ENCODE measurements around the gene HDDC3. TPM values are rescaled to one million over a fixed set of nuclear protein-coding genes. Genes with fewer than 3 reads are reported as not detected.

The HDDC3 gene
- total RNA-seq, 1 experiment from 2014 or later: 13.3 TPM

GRCh38 chr15:90945091-90945490 lies 12.7 kb upstream of the HDDC3 start:
- Histone ChIP-seq H3K18ac (ENCODE audit: insufficient read length, low read depth, low read length) (no peak overlapping the region), H2BK15ac (ENCODE audit: low read depth, low read length) (no peak overlapping the region), H3K4ac (ENCODE audit: low read depth, low read length) (no peak overlapping the region), H4K8ac (replicated peaks; ENCODE audit: insufficient read length, low read depth, low read length) (no peak overlapping the region), H2AFZ (ENCODE audit: low read length) (no peak overlapping the region), H4K91ac (ENCODE audit: insufficient read length, low read depth, low read length) (no peak overlapping the region), H3K9ac (ENCODE audit: extremely low read depth, insufficient read length, low read length) (no peak overlapping the region), H3K14ac (ENCODE audit: insufficient read depth, low read length) (no peak overlapping the region), H2BK12ac (ENCODE audit: insufficient read length, low read depth, low read length) (no peak overlapping the region), H3K4me2 (ENCODE audit: insufficient read depth, insufficient read length, low read length) (no peak overlapping the region), H2AK5ac (ENCODE audit: insufficient read length, low read length) (no peak overlapping the region), H3K4me1 (ENCODE audit: insufficient read depth, low read length) (no peaks in the 10 kb centered on the region), H3K23me2 (ENCODE audit: insufficient read length, low read depth, low read length, poor library complexity, severe bottlenecking) (peaks cover 3% of the 10 kb centered on the region), H3K79me1 (ENCODE audit: insufficient read depth, low read depth, low read length, poor library complexity, severe bottlenecking) (no peaks in the 10 kb centered on the region), H3K9me3 (ENCODE audit: control insufficient read depth, low read depth, low read length) (no peaks in the 10 kb centered on the region), H4K20me1 (ENCODE audit: control insufficient read depth, insufficient read depth, insufficient read length) (no peaks in the 10 kb centered on the region), H3K79me2 (ENCODE audit: insufficient read depth, low read length) (no peaks in the 10 kb centered on the region), H2BK5ac (ENCODE audit: insufficient read length, low read length) (no peak overlapping the region), H3K27me3 (ENCODE audit: insufficient read depth, low read length) (no peaks in the 10 kb centered on the region), H2BK20ac (ENCODE audit: low read depth, low read length, poor library complexity, severe bottlenecking) (no peak overlapping the region), H4K5ac (ENCODE audit: insufficient read length, low read depth, low read length) (no peak overlapping the region), H3K23ac (ENCODE audit: insufficient read length, low read depth, low read length) (no peak overlapping the region), H3T11ph (ENCODE audit: low read length) (no peak overlapping the region), H3K27ac (ENCODE audit: insufficient read length, low read depth, low read length) (no peak overlapping the region), H3K56ac (ENCODE audit: insufficient read length, low read depth, low read length) (no peak overlapping the region), H2BK120ac (ENCODE audit: low read depth, low read length, poor library complexity, severe bottlenecking) (no peak overlapping the region)
- WGBS (ENCODE audit: extremely low coverage, insufficient read length, low lambda C conversion rate): no CpG with 5 or more reads among the region's 7 CpGs
- Mint-ChIP-seq H3K36me3 (ENCODE audit: insufficient read depth in 1 of 3, low read depth in 3 of 3) (peaks cover 49 to 89% (median 74%) of the 10 kb centered on the region in 3 experiments; a peak in 6 of 7 replicates), H3K9me3 (no peaks in the 10 kb centered on the region), H3K4me1 (no peaks in the 10 kb centered on the region), H3K4me3 (no peak overlapping the region), H3K27me3 (ENCODE audit: low read depth) (no peaks in the 10 kb centered on the region), H3K27ac (no peak overlapping the region)
- TF ChIP-seq, protein P1, sequence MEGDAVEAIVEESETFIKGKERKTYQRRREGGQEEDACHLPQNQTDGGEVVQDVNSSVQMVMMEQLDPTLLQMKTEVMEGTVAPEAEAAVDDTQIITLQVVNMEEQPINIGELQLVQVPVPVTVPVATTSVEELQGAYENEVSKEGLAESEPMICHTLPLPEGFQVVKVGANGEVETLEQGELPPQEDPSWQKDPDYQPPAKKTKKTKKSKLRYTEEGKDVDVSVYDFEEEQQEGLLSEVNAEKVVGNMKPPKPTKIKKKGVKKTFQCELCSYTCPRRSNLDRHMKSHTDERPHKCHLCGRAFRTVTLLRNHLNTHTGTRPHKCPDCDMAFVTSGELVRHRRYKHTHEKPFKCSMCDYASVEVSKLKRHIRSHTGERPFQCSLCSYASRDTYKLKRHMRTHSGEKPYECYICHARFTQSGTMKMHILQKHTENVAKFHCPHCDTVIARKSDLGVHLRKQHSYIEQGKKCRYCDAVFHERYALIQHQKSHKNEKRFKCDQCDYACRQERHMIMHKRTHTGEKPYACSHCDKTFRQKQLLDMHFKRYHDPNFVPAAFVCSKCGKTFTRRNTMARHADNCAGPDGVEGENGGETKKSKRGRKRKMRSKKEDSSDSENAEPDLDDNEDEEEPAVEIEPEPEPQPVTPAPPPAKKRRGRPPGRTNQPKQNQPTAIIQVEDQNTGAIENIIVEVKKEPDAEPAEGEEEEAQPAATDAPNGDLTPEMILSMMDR (conservative IDR thresholded peaks at IDR 0.05): no peak
- no peak for DNase-seq
